A673 (cell line): ENCODE measurements around the gene NRDC. TPM values are rescaled to one million over a fixed set of nuclear protein-coding genes. Genes with fewer than 3 reads are reported as not detected.

Experiments used
- BruUV-seq: library from RNA; stranded (reverse); fragments of 400-500 nt; replicated peaks from 2 replicates; lab custom pipeline; 2021; lab: Mats Ljungman, UMichigan
- CTCF ChIA-PET: fragments of 300-600 bp; sonication (Branson Sonifier 250); formaldehyde crosslinking; loops from one replicate; lab custom pipeline; 2022; ENCODE audit warnings: antibody characterized with exemption; lab: Charles Lee
- POLR2A ChIA-PET: fragments of 300-600 bp; sonication (Branson Sonifier 250); formaldehyde crosslinking; loops from one replicate; lab custom pipeline; 2022; ENCODE audit warnings: antibody characterized with exemption; ENCODE audit not compliant: low non-redundant PET; lab: Charles Lee
- DNase-seq: peaks from one replicate; pipeline ENCODE4 v3.0.0-alpha.2; 2015; ENCODE audit warnings: low spot score
- H3K27ac ChIP-seq: fragments of 200-600 bp; sonication (generic); 2 replicates; pipeline ENCODE4 v1.5.1; 2016; ENCODE audit warnings: mixed run types, low read depth, mild to moderate bottlenecking, mixed read lengths, antibody characterized with exemption, low read length; ENCODE audit not compliant: poor library complexity, severe bottlenecking
- H3K27me3 ChIP-seq: fragments of 200-600 bp; sonication (generic); replicated peaks from 2 replicates; pipeline ENCODE4 v1.6.1; 2017; ENCODE audit warnings: mixed run types, low read depth, mild to moderate bottlenecking, mixed read lengths, antibody characterized with exemption, low read length; ENCODE audit not compliant: insufficient read depth, poor library complexity
- H3K36me3 ChIP-seq: fragments of 200-600 bp; sonication (generic); 2 replicates; pipeline ENCODE4 v1.6.1; 2016; ENCODE audit warnings: mixed run types, mild to moderate bottlenecking, mixed read lengths, antibody characterized with exemption, low read length; ENCODE audit not compliant: insufficient read depth, poor library complexity, severe bottlenecking
- H3K4me1 ChIP-seq: fragments of 200-600 bp; sonication (generic); 2 replicates; pipeline ENCODE4 v1.6.1; 2017; ENCODE audit warnings: mixed run types, mild to moderate bottlenecking, mixed read lengths, antibody characterized with exemption, low read length; ENCODE audit not compliant: insufficient read depth, poor library complexity, severe bottlenecking
- H3K4me3 ChIP-seq: fragments of 200-600 bp; sonication (generic); 2 replicates; pipeline ENCODE4 v1.5.1; 2016; ENCODE audit warnings: low read depth, mixed run types, mild to moderate bottlenecking, mixed read lengths, low read length; ENCODE audit not compliant: poor library complexity, severe bottlenecking
- H3K9me3 ChIP-seq: fragments of 200-600 bp; sonication (generic); 2 replicates; pipeline ENCODE4 v1.6.1; 2016; ENCODE audit warnings: mixed run types, low read depth, mild to moderate bottlenecking, mixed read lengths, antibody characterized with exemption, low read length; ENCODE audit not compliant: poor library complexity, severe bottlenecking
- CTCF ChIP-seq: fragments of 300-800, 200-600 bp; sonication (generic); conservative IDR thresholded peaks from 2 replicates; pipeline ENCODE4 v1.5.1; 2017; ENCODE audit warnings: low read depth, mild to moderate bottlenecking, antibody characterized with exemption, low read length, moderate library complexity, mixed read lengths
- EZH2 ChIP-seq: fragments of 200-600 bp; sonication (generic); IDR thresholded peaks from 2 replicates; pipeline ENCODE4 v1.6.1; 2017; ENCODE audit warnings: borderline replicate concordance, low read depth, mild to moderate bottlenecking, mixed read lengths, antibody characterized with exemption, low read length; ENCODE audit not compliant: poor library complexity, severe bottlenecking
- intact Hi-C: fragments of 100-400 bp; cut with micrococcal nuclease; formaldehyde crosslinking; loops from one replicate; pipeline ENCODE4 v1.10.0; 2022; ENCODE audit not compliant: unreplicated experiment
- total RNA-seq: library from RNA; stranded (reverse); gene quantifications from 2 replicates; pipeline ENCODE4 v1.2.3, GENCODE V29; 2021

The NRDC gene
- total RNA-seq, 1 experiment from 2014 or later: 1,009 TPM

GRCh38 chr1:51814513-51814912 is 64.0 kb downstream of the NRDC start:
- no TSS peak for BruUV-seq
- no peak for DNase-seq
- CTCF ChIA-PET: no interaction called here
- POLR2A ChIA-PET: interaction anchor here (0.9 kb wide), 1 partner anchor 25 kb away, joined by 4 read pairs; no protein-coding TSS in a partner anchor
- intact Hi-C loops: no loop called here
- H3K4me1 ChIP-seq: no peaks in the 10 kb centered on the region
- TF ChIP-seq CTCF (no peak), EZH2 (no peak)
- peak overlapping the region; percentile 31 for H3K27ac ChIP-seq
- H3K36me3 ChIP-seq: peaks cover 98% of the 10 kb centered on the region
- no peak overlapping the region for H3K4me3 ChIP-seq
- no peaks in the 10 kb centered on the region for H3K27me3 ChIP-seq
- H3K9me3 ChIP-seq: no peaks in the 10 kb centered on the region

GRCh38 chr1:51799372-51799771 is 79.2 kb downstream of the NRDC start:
- H3K9me3 ChIP-seq: no peaks in the 10 kb centered on the region
- H3K27ac ChIP-seq: no peak overlapping the region
- ChIA-PET POLR2A (no interaction called here), CTCF (no interaction called here)
- no peak overlapping the region for H3K4me3 ChIP-seq
- intact Hi-C loops: no loop called here
- DNase-seq: no peak
- BruUV-seq: no TSS peak
- H3K27me3 ChIP-seq: no peaks in the 10 kb centered on the region
- peaks cover 97% of the 10 kb centered on the region for H3K36me3 ChIP-seq
- no peaks in the 10 kb centered on the region for H3K4me1 ChIP-seq
- no peak for TF ChIP-seq CTCF
- TF ChIP-seq EZH2: no peak

GRCh38 chr1:51794868-51795267 is 83.7 kb downstream of the NRDC start:
- CTCF ChIA-PET: no interaction called here
- Histone ChIP-seq H3K36me3 (peaks cover 97% of the 10 kb centered on the region), H3K4me1 (no peaks in the 10 kb centered on the region), H3K9me3 (no peaks in the 10 kb centered on the region), H3K4me3 (no peak overlapping the region), H3K27ac (peak overlapping the region; percentile 47), H3K27me3 (no peaks in the 10 kb centered on the region)
- TF ChIP-seq CTCF: no peak
- TF ChIP-seq EZH2: no peak
- no peak for DNase-seq
- intact Hi-C loops: no loop called here
- POLR2A ChIA-PET: no interaction called here
- TSS peak; percentile 2 for BruUV-seq
